Activated T-cell treated with anti-CD3 and anti-CD28 coated beads for 4 hours (primary cell): ENCODE data around the gene MCC.

Source experiments
- DNase-seq: peaks from one replicate; pipeline ENCODE4 v3.0.0-alpha.2; 2020

Gene MCC

GRCh38 chr5:113062869-113063508 is 425.3 kb downstream of the MCC start:
- DNase-seq = no peak

GRCh38 chr5:113061846-113062780 is 426.1 kb downstream of the MCC start:
- no peak for DNase-seq

GRCh38 chr5:113060408-113061025 is 427.7 kb downstream of the MCC start:
- DNase-seq = no peak

GRCh38 chr5:113059232-113060040 is 428.8 kb downstream of the MCC start:
- DNase-seq = no peak

- no peak for DNase-seq
Observed at GRCh38 chr5:113058706-113059226, 429.5 kb downstream of the MCC start.

GRCh38 chr5:113058269-113058668 is 430.0 kb downstream of the MCC start:
- no peak for DNase-seq

- DNase-seq = no peak
Observed at GRCh38 chr5:113057557-113057984, 430.7 kb downstream of the MCC start.

- DNase-seq = no peak
Observed at GRCh38 chr5:113056988-113057387, 431.3 kb downstream of the MCC start.

GRCh38 chr5:113054899-113055298 is 433.4 kb downstream of the MCC start:
- no peak for DNase-seq

GRCh38 chr5:113053511-113053995 is 434.7 kb downstream of the MCC start:
- no peak for DNase-seq

GRCh38 chr5:113052041-113052795 is 436.0 kb downstream of the MCC start:
- no peak for DNase-seq

- no peak for DNase-seq
Observed at GRCh38 chr5:113050721-113051382, 437.4 kb downstream of the MCC start.

- no peak for DNase-seq
Observed at GRCh38 chr5:113048931-113049330, 439.3 kb downstream of the MCC start.

GRCh38 chr5:113047733-113048652 is 440.3 kb downstream of the MCC start:
- DNase-seq = no peak

- no peak for DNase-seq
Observed at GRCh38 chr5:113047234-113047633, 441.0 kb downstream of the MCC start.

- DNase-seq = no peak
Observed at GRCh38 chr5:113044776-113045465, 443.3 kb downstream of the MCC start.

GRCh38 chr5:113043491-113043931 is 444.7 kb downstream of the MCC start:
- no peak for DNase-seq

GRCh38 chr5:113042491-113043243 is 445.6 kb downstream of the MCC start:
- no peak for DNase-seq
